IPS-11a (cell line): Measurements from ENCODE around the gene RAE1.
"Not testable (repeated sequence)": the region's sequence is repeated elsewhere in the genome, so short reads cannot be mapped to it uniquely, and the experiment has no call there.

ENCODE experiments used
- H3K4me3 ChIP-seq: one replicate; pipeline ENCODE4 v1.5.1; 2013; ENCODE audit warnings: low read depth, low read length, control low read depth

Gene RAE1

DNA sequence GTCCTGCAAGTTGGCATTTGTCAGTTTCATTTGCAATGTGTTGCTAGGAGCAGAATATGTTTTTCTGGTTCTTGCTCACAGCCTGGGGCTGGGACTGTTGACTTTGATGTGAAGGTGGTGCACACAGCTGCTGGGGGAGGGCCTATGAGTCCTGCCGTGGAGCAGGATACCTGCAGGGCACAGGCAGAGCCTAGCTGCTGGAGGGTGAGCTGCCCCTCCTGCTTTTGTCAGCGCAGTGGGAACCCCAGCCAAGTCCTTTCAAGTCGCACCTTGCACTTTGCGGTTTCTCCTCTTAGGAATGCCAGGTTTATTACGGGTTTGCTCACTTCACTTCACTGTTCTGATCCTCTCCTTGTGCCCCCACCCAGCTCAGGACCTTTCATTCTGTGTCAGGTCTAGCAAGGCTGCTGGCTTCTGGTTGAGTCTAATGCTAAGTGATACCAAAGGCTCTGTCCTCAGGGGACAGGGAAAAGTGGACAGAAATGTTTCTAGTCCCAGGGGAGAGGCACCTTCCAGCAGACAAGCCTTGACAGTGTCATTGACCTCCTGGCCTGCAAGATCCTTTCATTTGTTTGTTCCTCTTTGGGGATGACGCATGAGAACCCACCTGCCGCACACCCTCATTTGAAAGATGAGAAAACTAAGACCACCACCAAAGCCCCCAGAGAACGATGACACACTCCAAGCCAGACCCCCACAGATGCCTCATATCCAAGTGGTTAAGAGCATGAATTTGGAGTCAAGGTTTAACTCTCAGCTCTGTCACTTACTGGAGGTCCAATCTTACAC lies 24.2 kb upstream of the RAE1 start:
- H3K4me3 ChIP-seq: no peak overlapping the region

DNA sequence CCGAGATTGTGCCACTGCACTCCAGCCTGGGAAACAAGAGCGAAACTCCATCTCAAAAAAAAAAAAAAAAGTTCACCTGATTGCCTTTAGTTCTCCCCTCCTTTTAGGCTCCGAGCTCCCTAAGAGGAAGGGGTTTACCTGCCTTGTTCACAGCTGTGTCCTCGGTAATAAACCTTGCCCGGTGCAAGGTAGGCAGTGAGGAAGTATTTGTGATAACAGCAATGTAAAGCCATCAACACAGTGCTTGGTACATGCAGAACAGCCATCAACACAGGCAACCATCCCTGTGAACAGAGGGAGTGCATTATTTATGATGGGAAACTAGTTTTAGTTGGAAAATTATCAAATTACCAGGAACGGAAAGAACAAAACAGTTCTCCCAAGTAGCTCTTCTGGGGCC lies 23.2 kb upstream of the RAE1 start:
- H3K4me3 ChIP-seq: no peak overlapping the region

DNA sequence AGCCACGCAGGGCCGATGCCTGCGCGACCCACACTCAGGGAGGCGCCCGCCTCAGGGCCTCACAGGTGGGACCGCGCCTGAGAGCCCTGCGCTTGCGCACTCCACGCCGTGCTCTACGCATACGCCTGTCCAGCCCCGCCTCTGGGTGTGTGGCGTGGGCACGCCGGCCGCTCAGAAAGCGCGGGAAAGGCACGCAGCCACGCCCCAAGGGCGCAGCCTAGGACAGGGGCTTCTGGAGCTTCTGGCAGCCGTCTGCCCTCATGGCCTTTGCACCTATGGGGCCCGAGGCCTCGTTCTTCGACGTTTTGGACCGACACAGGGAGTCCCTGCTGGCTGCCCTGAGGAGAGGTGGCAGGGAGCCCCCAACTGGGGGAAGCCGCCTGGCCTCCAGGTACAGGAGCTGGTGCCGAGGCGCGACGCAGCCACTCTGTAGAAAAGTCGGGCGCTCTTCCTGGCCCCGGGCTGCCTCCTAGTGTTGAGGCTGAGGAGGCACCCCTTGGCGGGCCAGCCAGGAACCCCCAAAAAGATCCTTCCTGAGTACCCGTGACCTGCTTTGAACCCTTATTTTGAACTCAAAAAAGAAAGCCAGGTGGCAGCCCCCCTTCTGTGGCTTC lies 21.3 kb upstream of the RAE1 start, which contains the start of gene SPO11:
Gene SPO11 (plus strand): TSS at position 196 of the 614 bp plus-strand sequence. CDS start 65 bp downstream, at position 261.
- H3K4me3 ChIP-seq: no peak within 1 kb of the TSS

DNA sequence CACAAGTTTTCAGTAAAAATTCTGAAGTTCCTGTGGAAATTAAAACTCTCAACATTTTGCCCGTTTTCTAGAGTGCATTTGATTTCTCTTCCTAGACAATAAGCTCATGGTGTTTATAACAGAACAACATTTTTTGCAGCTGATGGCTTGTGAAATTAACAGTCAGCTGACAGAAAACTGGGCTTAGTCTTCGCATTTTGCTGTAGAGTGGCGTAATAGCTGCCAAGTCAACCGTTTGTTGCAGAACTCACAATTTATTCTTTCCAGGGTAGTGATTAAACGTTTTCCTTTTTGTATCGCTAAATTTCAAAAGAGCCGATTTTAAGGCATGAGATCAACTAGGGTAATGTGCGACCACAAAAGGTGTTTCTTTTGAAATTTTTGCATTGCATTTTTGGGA lies 20.1 kb upstream of the RAE1 start:
- no peak overlapping the region for H3K4me3 ChIP-seq

DNA sequence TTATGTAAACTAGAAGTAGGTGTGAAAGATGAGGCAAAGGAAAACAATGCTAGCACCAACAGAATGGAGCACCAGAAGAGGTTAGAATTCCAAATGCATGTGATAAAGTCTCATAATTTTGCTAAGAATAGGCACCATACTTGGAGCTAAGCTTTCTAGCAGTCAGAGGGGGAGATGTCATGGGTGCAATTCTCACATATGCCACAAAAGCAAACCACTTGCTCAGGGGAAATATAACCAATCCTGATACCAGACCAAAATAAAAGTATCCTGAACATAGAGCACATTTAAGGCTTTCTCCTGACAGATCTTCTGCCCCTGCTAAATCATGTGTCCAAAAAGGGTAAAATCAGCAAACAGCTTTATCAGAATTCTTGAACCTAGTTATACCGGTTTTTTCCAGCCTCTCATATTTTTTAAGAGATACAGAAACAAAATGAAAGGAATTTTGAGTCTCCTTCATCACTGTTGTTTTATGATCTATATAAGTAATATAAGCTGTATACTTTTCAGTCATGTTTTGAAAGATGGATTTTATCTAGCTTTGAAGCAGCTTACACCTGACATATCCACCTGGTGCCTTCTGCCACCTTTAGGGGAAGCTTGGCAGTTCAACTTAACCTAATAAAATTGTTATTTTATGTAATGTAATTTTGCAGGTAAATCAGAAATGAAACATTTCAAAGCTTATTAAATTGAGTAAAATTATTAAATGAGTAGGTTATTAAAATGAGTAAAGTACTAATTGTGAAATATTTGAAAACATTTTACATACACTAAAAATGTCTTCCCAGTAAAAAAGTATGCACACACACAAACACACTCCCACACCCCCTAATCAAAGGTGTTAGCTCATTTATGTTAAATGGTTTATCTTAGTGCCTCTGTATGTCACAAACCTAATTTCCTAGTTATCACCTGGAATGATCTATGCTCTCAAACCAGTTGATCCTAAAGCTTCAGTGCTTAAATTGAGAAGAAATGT lies 18.7 kb upstream of the RAE1 start:
- H3K4me3 ChIP-seq: no peak overlapping the region

DNA sequence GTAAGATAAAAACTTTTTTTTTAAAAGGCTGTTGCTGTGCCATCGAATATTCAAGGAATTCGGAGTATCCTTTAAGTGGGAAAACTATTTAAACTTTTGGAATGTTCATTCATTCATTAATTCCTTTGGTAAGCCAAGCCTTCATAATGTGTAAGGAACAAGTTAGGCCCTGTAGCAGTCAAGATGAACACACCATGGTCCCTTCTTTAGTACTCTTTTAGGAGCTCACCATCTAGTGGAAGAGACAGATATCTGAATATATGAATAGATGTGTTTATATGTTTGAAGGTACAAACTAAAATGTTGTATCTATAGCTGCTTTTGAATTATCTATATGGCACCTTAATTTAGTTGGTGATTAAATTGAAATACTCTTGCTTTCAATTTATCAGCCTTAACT lies 15.7 kb upstream of the RAE1 start:
- no peak overlapping the region for H3K4me3 ChIP-seq

DNA sequence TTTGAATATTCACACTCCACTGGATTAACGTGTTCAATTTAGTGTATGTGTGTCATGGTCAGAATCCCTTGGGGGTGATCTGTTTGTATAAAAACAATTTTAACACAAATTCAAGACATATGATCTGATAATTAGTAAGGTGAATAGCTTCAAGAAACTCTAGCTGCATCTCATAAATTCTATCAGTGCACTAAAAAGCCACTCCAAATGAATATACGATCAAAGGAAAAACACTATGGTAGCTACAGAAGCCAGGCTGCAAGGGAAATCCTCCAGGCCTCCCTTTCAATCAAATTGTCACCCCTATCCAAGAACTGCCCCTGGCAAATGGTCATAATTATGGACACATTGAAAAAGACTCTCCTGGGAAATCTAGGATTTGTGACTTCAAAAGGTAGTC lies 9.4 kb upstream of the RAE1 start:
- no peak overlapping the region for H3K4me3 ChIP-seq

DNA sequence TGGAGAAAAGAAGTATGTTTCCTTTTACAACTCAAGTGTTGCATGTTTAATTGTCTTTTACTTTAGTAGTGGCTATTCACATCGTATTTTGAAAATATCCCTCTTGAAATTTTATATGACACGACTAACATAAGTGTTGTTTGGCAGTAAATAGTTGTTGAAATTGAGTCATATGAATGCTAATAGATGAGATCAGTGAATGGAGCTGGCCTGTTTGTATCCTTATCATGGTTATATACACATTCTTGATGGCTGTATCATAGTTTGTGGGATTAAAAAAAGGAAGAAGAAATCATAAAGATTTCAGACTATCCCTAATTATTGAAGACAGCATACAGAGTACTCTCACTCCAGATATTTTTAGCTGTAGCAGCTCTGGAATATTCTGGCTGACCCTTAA lies 8.2 kb upstream of the RAE1 start:
- H3K4me3 ChIP-seq: no peak overlapping the region

DNA sequence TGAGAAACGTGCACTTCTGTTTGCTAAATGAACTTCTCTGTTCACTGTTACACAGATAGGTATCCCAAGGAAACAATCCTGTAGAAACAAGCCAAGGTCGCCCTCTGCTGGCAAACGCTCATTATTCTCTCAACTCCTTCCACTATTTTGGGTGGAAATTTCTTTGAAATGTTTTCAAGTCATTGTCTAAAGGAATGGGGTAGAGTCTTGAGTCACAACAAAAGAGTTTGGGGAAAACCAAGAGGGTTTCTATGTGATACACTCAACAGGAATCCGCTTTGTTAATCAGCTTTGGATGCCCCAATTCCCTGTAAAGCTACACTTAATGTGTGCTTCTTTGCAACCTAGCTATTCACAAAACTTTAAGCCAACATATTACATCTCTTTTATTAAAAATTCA lies 4.6 kb upstream of the RAE1 start:
- H3K4me3 ChIP-seq: no peak overlapping the region

DNA sequence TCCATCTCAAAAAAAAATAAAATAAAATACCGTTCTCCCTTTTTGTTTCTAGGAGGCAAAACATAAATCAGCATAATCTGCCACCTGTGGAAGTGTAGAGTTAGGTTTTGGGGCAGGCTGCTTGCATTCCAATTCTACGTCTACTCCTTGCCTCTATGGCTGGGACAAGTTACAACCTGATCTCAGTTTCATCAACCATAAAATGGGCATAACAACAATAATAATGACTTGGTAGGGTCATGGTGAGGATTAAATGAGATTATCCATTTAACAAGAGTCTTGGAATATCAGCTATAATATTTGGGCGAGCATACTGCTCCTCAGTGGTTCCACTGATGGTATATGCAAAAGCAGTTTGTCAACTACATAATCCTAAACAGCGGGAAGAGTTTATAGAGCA lies 3.7 kb upstream of the RAE1 start:
- H3K4me3 ChIP-seq: no peak overlapping the region

DNA sequence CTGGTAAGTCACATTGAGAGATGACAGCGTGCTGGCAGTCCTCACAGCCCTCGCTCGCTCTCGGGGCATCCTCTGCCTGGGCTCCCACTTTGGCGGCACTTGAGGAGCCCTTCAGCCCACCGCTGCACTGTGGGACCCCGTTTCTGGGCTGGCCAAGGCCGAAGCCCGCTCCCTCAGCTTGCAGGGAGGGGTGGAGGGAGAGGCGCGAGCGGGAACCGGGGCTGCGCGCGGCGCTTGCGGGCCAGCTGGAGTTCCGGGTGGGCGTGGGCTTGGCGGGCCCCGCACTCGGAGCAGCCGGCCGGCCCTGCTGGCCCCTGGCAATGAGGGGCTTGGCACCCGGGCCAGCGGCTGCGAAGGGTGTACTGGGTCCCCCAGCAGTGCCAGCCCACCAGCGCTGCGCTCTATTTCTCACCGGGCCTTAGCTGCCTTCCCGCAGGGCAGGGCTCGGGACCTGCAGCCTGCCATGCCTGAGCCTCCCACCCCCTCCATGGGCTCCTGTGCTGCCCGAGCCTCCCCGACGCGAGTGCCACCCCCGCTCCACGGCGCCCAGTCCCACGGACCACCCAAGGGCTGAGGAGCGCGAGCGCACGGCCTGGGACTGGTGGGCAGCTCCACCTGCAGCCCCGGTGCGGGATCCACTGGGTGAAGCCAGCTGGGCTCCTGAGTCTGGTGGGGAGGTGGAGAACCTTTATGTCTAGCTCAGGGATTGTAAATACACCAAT lies 2.7 kb upstream of the RAE1 start:
- H3K4me3 ChIP-seq: not testable (repeated sequence)

DNA sequence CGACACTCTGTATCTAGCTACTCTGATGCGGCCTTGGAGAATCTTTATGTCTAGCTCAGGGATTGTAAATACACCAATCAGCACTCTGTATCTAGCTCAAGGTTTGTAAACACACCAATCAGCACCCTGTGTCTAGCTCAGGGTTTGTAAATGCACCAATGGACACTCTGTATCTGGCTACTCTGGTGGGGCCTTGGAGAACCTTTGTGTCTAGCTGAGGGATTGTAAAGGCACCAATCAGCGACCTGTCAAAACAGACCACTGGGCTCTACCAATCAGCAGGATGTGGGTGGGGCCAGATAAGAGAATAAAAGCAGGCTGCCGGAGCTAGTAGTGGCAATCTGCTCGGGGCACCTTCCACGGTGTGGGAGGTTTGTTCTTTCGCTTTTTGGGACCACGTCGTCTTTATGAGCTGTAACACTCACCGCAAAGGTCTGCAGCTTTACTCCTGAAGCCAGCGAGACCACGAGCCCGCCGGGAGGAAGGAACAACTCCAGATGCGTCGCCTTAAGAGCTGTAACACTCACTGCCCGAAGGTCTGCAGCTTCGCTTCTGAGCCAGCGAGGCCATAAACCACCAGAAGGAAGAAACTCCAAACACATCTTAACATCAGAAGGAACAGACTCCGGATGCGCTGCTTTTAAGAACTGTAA lies 2.0 kb upstream of the RAE1 start:
- not testable (repeated sequence) for H3K4me3 ChIP-seq

DNA sequence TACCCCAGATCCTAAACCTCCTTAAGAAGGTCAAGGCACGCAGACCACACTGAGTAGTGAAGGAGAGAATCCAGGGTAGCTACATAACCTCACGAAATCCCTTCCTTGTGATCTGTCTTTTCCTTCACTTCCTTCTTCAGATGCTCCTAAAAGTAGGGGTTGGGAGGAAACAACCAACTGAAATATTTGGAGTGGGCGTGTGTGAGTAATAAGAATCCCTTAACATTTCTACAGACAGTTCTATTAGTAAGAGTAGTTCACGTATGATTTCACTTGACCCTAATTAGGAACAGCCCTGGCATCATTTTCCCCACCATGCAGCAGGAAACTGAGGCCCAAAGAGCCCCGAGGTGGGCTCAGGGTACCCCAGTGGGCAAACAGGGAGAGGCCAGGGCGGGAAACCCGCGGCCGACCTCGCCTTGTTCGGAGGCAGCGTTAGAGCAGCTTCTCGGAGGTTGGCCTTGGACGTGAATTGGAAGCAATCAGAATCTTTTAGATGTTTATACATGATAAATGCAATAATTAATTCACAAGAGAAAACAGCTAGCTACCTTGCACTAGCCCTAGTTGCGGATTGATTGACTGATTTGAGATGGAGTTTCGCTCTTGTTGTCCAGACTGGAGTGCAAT lies 859 bp upstream of the RAE1 start:
- H3K4me3 ChIP-seq: no peak overlapping the region

DNA sequence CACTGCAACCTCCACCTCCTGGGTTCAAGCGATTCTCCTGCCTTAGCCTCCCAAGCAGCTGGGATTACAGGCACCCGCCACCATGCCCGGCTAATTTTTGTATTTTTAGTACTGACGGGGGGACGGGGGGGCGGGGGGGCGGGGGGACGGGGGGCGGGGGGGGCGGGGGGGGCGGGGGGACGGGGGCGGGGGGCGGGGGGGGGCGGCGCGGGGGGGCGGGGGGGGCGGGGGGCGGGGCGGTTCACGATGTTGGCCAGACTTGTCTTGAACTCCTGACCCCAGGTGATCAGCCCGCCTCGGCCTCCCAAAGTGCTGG lies 371 bp upstream of the RAE1 start:
- H3K4me3 ChIP-seq: peak overlapping the region; percentile 70

DNA sequence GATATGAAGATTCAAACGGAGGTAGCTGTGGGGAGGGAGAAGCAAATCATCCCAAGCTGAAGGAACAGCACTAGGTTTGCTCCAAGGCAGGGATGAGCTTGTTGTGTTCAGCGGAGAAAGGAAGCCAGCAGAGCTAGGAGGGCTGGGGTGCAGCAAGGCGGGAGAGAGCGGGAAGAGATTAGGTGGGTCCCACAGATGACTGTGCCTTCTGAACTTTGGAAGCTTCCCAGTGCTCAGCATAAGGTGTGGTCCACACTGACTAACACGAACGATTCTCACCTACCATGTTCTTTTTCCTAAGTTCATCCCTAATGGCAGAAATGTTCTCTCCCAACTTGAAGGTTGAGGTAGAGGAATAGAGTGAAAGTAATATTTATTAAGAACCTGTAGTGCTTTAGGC lies 1.2 kb downstream of the RAE1 start:
- peak overlapping the region; percentile 70 for H3K4me3 ChIP-seq

DNA sequence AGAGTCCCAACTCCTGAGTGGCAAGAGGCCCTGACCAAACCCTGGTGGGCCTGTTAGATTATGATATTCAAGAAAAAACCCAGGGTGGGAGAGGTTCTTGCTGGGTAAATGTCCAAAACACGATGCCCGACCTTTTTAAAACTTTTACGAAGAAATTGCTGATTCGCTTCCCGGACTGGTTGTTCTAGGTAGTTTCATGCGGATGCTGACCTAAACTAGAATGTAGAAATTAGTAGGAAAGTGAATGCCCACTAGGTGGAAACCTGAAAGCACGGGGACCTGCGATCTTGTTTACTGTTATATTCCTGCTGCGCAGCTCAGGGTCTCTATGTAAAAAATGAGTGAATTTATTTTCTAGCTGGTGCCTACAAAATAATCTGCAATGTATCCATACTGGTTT lies 2.3 kb downstream of the RAE1 start:
- H3K4me3 ChIP-seq: no peak overlapping the region

DNA sequence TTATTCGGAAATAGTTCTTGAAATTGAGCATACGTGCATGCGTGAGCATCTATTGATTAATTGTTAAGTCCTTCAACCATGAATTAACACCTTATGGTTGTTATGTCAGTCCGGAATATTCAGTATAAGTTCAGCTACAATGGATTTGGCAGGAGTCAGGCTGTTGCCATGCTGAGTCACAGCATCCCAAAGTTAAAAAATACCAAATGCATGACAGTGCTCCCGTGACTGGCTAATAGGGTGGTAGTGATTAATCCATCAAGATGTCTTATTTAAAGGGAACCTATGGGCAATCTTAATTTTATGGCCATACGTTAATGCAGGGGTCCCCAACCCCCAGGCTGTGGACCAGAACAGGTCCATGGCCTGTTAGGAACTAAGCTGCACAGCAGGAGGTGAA lies 10.5 kb downstream of the RAE1 start:
- no peak overlapping the region for H3K4me3 ChIP-seq

DNA sequence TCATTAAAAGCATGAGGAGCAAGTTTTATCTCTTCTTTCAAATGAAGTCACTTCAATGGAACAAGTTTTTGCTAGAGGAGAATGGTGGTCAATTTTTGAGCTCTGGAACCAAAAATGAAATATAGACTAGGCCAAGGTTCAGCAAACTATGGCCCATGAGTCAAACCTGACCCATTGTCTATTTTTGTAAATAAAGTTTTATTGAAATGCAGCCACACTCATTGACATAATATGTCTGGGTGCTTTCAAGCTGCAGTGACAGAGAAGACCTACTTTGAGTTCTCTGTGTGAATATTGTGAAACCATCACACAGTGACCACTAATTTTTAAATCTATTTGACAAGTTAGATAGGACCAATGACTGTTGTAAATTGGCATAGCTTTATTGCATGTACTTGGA lies 13.4 kb downstream of the RAE1 start:
- H3K4me3 ChIP-seq: no peak overlapping the region

DNA sequence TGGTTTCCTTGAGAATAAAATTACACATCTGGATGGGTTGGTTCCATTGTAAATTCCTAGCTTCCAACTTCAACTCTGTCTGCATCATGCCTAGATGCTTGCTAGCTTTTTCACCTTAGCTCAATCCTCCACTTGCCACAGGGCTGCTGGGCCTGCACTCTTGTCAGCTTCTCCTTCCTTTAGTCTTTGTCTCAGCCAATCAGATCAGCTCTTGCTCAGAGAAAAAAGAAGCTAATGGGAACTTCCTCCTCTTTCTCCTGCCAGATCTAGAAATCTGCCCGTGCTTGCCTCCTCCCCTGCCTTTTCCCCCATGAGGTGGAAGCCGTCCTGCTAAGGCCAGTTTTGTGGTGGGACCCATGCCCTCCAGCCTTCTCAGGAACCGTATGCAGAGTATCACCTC lies 18.5 kb downstream of the RAE1 start:
- H3K4me3 ChIP-seq: no peak overlapping the region

DNA sequence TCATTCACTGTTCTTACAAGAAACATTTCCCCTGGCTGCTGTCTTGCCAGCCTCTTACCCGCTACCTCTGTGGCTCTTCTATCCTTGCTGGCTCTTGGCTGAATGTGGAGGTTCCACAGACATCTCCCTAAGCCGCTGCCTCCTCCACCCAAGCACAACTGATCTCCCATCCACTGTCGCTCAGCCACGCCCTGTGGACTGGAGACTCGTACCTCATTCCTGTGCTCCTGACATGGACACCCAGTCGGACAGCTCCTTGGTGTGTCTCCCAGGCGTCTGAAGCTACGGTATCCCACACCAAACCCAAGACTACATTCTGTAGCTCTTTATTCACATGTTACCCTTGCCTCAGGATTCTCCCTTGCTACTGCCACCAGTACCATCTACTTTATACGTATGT lies 19.3 kb downstream of the RAE1 start:
- no peak overlapping the region for H3K4me3 ChIP-seq
